ENCODE results near the gene CHD1.
"Not testable (repeated sequence)": the region's sequence is repeated elsewhere in the genome, so short reads cannot be mapped to it uniquely, and the experiment has no call there.

The CHD1 gene

DNA sequence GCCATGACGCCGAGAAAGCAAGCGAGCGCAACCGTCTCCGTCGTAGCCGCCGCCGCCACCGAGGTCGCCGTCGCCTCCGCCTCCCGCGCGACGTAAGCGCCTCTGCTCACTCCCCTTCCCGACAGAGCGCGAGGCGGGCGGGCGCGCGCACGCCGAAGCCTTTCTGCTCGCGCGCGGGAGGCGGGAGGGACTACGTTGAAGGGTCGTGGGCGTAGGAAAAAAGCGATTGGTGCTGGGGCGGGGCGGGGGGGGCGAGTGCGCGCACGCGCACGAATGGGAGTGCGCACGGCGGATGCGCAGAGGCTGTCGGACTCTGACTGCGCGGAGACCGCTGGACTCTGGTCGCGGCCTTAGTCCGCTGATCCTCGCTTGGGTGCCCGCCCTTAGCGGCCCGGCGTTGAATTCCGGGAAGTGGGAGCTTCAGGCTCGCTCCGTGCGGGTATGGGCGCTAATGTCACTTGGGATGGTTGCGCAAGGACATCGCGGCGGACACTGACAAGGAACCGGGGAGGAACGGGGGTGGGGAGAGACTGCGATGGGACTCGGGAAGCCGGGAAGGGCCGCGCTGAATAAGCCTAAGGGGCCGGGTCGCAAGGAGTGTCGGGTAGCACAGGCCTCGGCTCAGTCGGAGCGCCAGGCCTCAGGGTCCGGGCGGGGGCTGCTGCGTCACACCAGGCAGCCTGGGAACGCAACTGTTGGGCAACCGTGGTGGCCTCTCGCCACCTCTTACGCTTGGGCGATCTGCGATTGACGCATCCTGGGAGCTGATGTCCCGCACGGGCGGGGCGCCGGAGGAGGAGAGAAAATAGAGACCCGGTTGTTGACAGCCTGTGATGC, at the start of gene CHD1:
CHD1 (minus strand) TSS at position 135 of the 837 bp plus-strand sequence. CDS start 2,621 bp downstream, outside the sequence.
- peak; percentile 91 for DNase-seq

- DNase-seq: no peak
These were observed 49.7 kb upstream of the CHD1 start for GRCh38 chr5:98978528-98978927.

- no peak for DNase-seq
These were observed 48.9 kb upstream of the CHD1 start for GRCh38 chr5:98977723-98978122.

- no peak for DNase-seq
These were observed 47.0 kb upstream of the CHD1 start for GRCh38 chr5:98975682-98976407.

- no peak for DNase-seq
These were observed 46.4 kb upstream of the CHD1 start for GRCh38 chr5:98975223-98975622.

GRCh38 chr5:98969400-98969799, 40.6 kb upstream of the CHD1 start:
- no peak for DNase-seq

DNA sequence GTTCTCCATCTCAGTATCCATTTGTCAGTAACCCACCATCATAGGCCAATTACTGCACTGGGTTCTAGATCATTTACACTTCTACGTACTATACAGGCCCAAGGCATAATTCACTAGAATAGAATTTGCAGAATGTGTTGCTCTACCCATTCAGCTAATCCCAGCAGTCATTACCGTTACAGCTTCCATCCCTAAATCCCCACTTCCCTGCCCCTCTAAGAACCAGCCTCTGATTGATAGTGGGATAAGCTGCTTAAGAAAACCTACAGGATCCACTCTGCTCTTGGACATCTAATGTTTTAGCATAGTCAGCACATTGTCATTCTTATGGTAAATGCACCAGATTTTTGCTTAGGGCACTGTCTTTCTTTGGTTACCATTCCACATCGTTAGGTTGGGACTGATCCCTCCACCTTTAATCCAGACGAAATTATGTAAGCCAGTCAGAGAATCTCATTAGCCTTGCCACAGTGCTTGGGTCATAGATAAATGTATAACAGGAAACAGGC, 39.3 kb upstream of the CHD1 start:
- no peak for DNase-seq

- DNase-seq: no peak
These were observed 36.4 kb upstream of the CHD1 start for GRCh38 chr5:98965226-98965625.

GRCh38 chr5:98964621-98965020, 35.8 kb upstream of the CHD1 start:
- DNase-seq: no peak

DNA sequence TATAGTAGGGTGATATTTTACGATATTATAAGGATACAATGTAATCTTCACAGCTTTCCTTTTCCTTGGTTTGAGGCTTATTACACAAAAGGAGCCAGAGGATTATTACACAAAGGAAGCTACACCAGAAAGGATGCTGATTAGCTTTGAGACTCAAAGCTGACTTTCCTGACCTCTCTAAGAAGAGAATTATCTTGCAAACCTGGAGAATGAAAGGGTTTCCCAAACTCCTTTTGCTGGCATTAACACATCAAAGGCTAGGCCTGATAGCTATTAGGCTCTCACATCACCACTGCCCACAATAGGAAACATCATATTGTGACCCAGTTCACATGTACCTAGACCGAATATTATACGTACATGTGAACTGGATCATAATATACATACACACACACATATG, 34.2 kb upstream of the CHD1 start:
- no peak for DNase-seq

- DNase-seq: no peak
These were observed 33.8 kb upstream of the CHD1 start for GRCh38 chr5:98962587-98962986.

DNA sequence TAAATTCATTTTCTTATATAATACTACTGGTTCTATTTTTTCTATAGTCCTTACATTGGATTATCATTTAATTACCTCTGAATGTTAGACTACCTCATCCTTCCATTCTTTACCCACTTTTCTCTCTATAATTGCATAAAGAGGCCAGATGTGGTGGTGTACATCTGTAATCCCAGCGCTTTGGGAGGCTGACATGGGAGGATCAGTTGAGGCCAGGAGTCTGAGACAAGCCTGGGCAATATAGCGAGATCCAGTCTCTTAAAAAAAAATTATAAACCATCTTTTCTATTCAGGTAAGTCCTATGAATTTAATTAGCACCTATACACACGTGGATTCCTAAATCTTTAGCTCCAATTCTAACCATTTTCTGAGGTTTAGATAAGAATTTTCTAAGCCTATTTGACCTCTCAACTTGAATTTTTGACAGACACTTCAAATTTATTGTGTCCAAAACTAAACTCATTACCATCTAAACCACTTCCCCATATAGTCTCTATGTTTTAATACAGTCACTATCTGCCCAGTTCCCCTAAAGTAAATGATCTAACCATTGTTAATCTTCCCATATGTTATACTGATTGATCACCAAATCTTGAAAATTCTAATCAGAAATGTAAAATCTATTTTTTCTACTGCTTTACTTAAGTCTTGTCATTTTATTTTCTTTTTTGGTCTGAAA, 33.0 kb upstream of the CHD1 start:
- DNase-seq: no peak

- DNase-seq: no peak
These were observed 28.5 kb upstream of the CHD1 start for GRCh38 chr5:98957307-98957706.

DNA sequence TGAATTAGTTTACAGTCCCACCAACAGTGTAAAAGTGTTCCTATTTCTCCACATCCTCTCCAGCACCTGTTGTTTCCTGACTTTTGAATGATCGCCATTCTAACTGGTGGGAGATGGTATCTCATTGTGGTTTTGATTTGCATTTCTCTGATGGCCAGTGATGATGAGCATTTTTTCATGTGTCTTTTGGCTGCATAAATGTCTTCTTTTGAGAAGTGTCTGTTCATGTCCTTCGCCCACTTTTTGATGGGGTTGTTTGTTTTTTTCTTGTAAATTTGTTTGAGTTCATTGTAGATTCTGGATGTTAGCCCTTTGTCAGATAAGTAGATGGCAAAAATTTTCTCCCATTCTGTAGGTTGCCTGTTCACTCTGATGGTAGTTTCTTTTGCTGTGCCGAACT, 27.1 kb upstream of the CHD1 start:
- DNase-seq: not testable (repeated sequence)

GRCh38 chr5:98955471-98955870, 26.7 kb upstream of the CHD1 start:
- not testable (repeated sequence) for DNase-seq

- DNase-seq: no peak
These were observed 25.7 kb upstream of the CHD1 start for GRCh38 chr5:98954392-98955028.

- DNase-seq: no peak
These were observed 14.0 kb upstream of the CHD1 start for GRCh38 chr5:98942847-98943246.

- no peak for DNase-seq
These were observed 12.5 kb upstream of the CHD1 start for GRCh38 chr5:98941131-98941883.

DNA sequence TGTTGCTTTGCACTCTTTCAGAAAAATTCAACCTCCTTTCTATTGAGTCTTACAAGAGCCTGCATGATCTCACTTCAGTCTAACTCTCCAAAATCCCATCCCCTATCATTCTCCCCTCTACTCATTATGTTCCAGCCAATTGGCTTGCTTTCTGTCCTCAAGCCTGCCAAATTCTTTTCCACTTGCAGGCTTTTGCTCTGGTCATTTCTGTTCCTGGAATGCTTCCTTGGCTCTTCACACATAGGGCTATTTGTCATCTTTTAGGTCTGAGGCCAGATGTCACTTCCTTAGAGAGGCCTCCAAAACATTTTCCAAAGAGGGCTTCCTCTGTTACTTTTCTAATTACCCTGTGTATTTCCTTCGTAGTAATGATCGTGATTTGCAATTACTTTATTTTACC, 11.8 kb upstream of the CHD1 start:
- DNase-seq: no peak

DNA sequence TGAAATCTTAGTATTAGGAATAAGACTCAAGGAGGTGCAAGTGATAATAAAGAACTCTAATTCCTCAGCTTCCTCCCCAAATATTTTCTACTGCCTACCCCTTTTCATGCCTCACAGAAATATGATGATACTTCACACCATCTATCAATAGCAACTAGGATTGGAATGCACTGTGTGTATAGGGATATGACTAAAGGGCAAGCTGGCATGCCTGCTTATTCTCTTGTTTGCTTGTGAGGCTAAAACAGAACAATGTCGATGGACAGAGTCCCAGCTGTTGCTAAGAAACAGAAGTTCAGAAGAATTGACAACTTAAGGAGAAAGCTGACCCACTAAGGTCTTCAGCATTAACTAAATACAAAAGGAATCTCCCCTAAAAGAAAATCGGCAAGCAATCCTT, 9.7 kb upstream of the CHD1 start:
- DNase-seq: no peak

DNA sequence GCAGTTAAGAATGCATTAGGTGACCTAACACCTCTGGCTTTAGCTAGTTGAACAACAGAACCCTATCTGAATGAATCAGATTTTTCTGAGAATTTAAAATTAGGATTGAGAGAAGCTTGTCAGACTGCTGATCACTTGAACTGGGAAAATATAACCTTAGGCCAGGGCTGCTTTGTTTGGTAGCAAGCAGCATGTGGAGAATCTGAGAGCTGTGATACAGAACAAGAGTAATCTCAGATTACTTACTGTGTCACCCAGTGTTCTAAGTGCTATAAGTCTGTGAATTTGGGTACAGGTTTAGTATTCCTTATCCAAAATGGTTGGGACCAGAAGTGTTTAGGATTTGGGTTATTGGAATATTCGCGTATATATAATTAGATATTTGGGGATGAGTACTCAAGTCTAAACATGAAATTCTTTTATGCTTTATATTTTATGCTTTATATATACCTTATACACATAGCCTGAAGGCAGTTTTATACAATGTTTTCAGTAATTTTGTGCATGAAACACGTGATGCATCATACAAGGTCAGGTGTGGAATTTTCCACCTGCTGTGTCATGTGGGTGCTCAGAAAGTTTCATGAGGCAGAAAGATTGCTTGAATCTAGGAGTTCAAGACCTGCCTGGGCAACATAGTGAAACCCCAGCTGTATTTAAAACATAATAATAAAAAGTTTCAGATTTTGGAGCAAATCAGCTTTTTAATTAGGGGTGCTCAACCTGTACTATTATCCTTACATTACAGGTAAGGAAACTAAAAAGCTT, 8.3 kb upstream of the CHD1 start:
- DNase-seq: no peak

All from NCI-H146 (cell line).